H9 (cell line): ENCODE measurements around the gene DYRK3. TPM values are rescaled to one million over a fixed set of nuclear protein-coding genes. Genes with fewer than 3 reads are reported as not detected.

Experiments
- DNase-seq: peaks from one replicate; pipeline ENCODE4 v3.0.0-alpha.2; 2017
- H2AFZ ChIP-seq: one replicate; pipeline ENCODE4 v1.6.1; 2013; ENCODE audit warnings: mild to moderate bottlenecking, low read length, control low read depth, moderate library complexity
- H2AK5ac ChIP-seq: 2 replicates; pipeline ENCODE4 v1.6.1; 2013; ENCODE audit warnings: low read length, control low read depth, mixed read lengths; ENCODE audit not compliant: insufficient read length
- H2BK120ac ChIP-seq: one replicate; pipeline ENCODE4 v1.6.1; 2013; ENCODE audit warnings: low read depth, mild to moderate bottlenecking, low read length, control low read depth, inconsistent platforms; ENCODE audit not compliant: poor library complexity, severe bottlenecking
- H2BK12ac ChIP-seq: 2 replicates; pipeline ENCODE4 v1.6.1; 2013; ENCODE audit warnings: low read length, control low read depth, mixed read lengths, low read depth; ENCODE audit not compliant: insufficient read length
- H2BK15ac ChIP-seq: 2 replicates; pipeline ENCODE4 v1.6.1; 2013; ENCODE audit warnings: low read depth, low read length, control low read depth
- H2BK20ac ChIP-seq: one replicate; pipeline ENCODE4 v1.6.1; 2013; ENCODE audit warnings: low read depth, mild to moderate bottlenecking, low read length, control low read depth, inconsistent platforms; ENCODE audit not compliant: poor library complexity, severe bottlenecking
- H2BK5ac ChIP-seq: 2 replicates; pipeline ENCODE4 v1.6.1; 2013; ENCODE audit warnings: low read length, control low read depth, mixed read lengths; ENCODE audit not compliant: insufficient read length
- H3K14ac ChIP-seq: 2 replicates; pipeline ENCODE4 v1.6.1; 2013; ENCODE audit warnings: low read length, control low read depth; ENCODE audit not compliant: insufficient read depth
- H3K18ac ChIP-seq: 2 replicates; pipeline ENCODE4 v1.6.1; 2013; ENCODE audit warnings: low read depth, mild to moderate bottlenecking, mixed read lengths, low read length, control low read depth; ENCODE audit not compliant: insufficient read length
- H3K23ac ChIP-seq: 2 replicates; pipeline ENCODE4 v1.6.1; 2013; ENCODE audit warnings: low read length, control low read depth, mixed read lengths, low read depth; ENCODE audit not compliant: insufficient read length
- H3K23me2 ChIP-seq: 2 replicates; pipeline ENCODE4 v1.6.1; 2013; ENCODE audit warnings: low read depth, mild to moderate bottlenecking, mixed read lengths, low read length, control low read depth; ENCODE audit not compliant: insufficient read length, poor library complexity, severe bottlenecking
- H3K27ac ChIP-seq: 2 replicates; pipeline ENCODE4 v1.5.1; 2013; ENCODE audit warnings: low read length, control low read depth, mixed read lengths, low read depth; ENCODE audit not compliant: insufficient read length
- H3K27me3 ChIP-seq: 2 replicates; pipeline ENCODE4 v1.6.1; 2013; ENCODE audit warnings: low read length, control low read depth, inconsistent platforms; ENCODE audit not compliant: insufficient read depth
- H3K4ac ChIP-seq: 2 replicates; pipeline ENCODE4 v1.6.1; 2013; ENCODE audit warnings: low read depth, mild to moderate bottlenecking, control low read depth, inconsistent platforms, low read length, moderate library complexity
- H3K4me1 ChIP-seq: 2 replicates; pipeline ENCODE4 v1.6.1; 2013; ENCODE audit warnings: low read length, control low read depth, inconsistent platforms; ENCODE audit not compliant: insufficient read depth
- H3K4me2 ChIP-seq: 2 replicates; pipeline ENCODE4 v1.6.1; 2013; ENCODE audit warnings: low read length, control low read depth, mixed read lengths; ENCODE audit not compliant: insufficient read length, insufficient read depth
- H3K56ac ChIP-seq: 2 replicates; pipeline ENCODE4 v1.6.1; 2013; ENCODE audit warnings: low read depth, mild to moderate bottlenecking, mixed read lengths, low read length, control low read depth; ENCODE audit not compliant: insufficient read length
- H3K79me1 ChIP-seq: 2 replicates; pipeline ENCODE4 v1.6.1; 2013; ENCODE audit warnings: low read depth, mild to moderate bottlenecking, moderate library complexity, low read length, control low read depth, inconsistent platforms; ENCODE audit not compliant: insufficient read depth, poor library complexity, severe bottlenecking
- H3K79me2 ChIP-seq: 2 replicates; pipeline ENCODE4 v1.6.1; 2013; ENCODE audit warnings: low read length, control low read depth, inconsistent platforms; ENCODE audit not compliant: insufficient read depth
- H3K9ac ChIP-seq: 2 replicates; pipeline ENCODE4 v1.6.1; 2013; ENCODE audit warnings: low read length, control low read depth, mixed read lengths; ENCODE audit not compliant: insufficient read length; ENCODE audit errors: extremely low read depth
- H3K9me3 ChIP-seq: one replicate; pipeline ENCODE4 v1.6.1; 2013; ENCODE audit warnings: low read depth, low read length, inconsistent platforms; ENCODE audit not compliant: control insufficient read depth
- H3T11ph ChIP-seq: one replicate; pipeline ENCODE4 v1.6.1; 2013; ENCODE audit warnings: mild to moderate bottlenecking, low read length, control low read depth, inconsistent platforms
- H4K20me1 ChIP-seq: one replicate; pipeline ENCODE4 v1.6.1; 2013; ENCODE audit not compliant: control insufficient read depth, insufficient read length, insufficient read depth
- H4K5ac ChIP-seq: 2 replicates; pipeline ENCODE4 v1.6.1; 2013; ENCODE audit warnings: low read depth, mild to moderate bottlenecking, mixed read lengths, low read length, control low read depth; ENCODE audit not compliant: insufficient read length
- H4K8ac ChIP-seq: replicated peaks from 2 replicates; pipeline ENCODE4 v1.6.1; 2013; ENCODE audit warnings: low read length, control low read depth, mixed read lengths, low read depth; ENCODE audit not compliant: insufficient read length
- H4K91ac ChIP-seq: 2 replicates; pipeline ENCODE4 v1.6.1; 2013; ENCODE audit warnings: low read depth, mild to moderate bottlenecking, moderate library complexity, mixed read lengths, low read length, control low read depth; ENCODE audit not compliant: insufficient read length
- H3K27ac Mint-ChIP-seq, 3 experiments: 2 replicates in 2 of 3; 3 replicates in 1 of 3; pipeline ENCODE4 v1.8.0; 2020 to 2021; ENCODE audit warnings: mixed read lengths in 3 of 3, mild to moderate bottlenecking in 1 of 3, moderate library complexity in 1 of 3
- H3K27me3 Mint-ChIP-seq: 2 replicates; pipeline ENCODE4 v1.8.0; 2021; ENCODE audit warnings: low read depth, mild to moderate bottlenecking, moderate library complexity, mixed read lengths
- H3K36me3 Mint-ChIP-seq, 3 experiments: 2 replicates in 2 of 3; 3 replicates in 1 of 3; pipeline ENCODE4 v1.8.0; 2020 to 2021; ENCODE audit warnings: low read depth in 3 of 3, mixed read lengths in 3 of 3; ENCODE audit not compliant: insufficient read depth in 1 of 3
- H3K4me1 Mint-ChIP-seq, 2 experiments: 2 replicates each; pipeline ENCODE4 v1.8.0; 2020; ENCODE audit warnings: mixed read lengths in 2 of 2
- H3K4me3 Mint-ChIP-seq, 2 experiments: 2 replicates in 1 of 2; 3 replicates in 1 of 2; pipeline ENCODE4 v1.8.0; 2020 to 2021; ENCODE audit warnings: mild to moderate bottlenecking in 2 of 2, mixed read lengths in 2 of 2, moderate library complexity in 1 of 2
- H3K9me3 Mint-ChIP-seq, 2 experiments: 2 replicates in 1 of 2; 3 replicates in 1 of 2; pipeline ENCODE4 v1.8.0; 2020; ENCODE audit warnings: mild to moderate bottlenecking in 2 of 2, mixed read lengths in 2 of 2, moderate library complexity in 1 of 2
- WGBS: extraction: QIAGEN DNeasy Blood & Tissue Kit; methylation state at CpG from one replicate; pipeline ENCODE4 v1.1.7; 2013; ENCODE audit warnings: missing lambda C conversion rate, low lambda C conversion rate, mixed read lengths; ENCODE audit not compliant: insufficient read length; ENCODE audit errors: extremely low coverage; 5-methylcytosine and 5-hydroxymethylcytosine counted together
- total RNA-seq: library from RNA; stranded (reverse); gene quantifications from 2 replicates; pipeline ENCODE4 v1.2.1, GENCODE V29; 2021
- TF ChIP-seq, protein P1 (sequence below): fragments of 200-600 bp; sonication (generic); conservative IDR thresholded peaks from 3 replicates; pipeline ENCODE4 v1.8.0; 2021; ENCODE audit warnings: antibody characterized with exemption, mild to moderate bottlenecking

DYRK3 gene
- total RNA-seq, 1 experiment from 2014 or later = 4.7 TPM

DNA sequence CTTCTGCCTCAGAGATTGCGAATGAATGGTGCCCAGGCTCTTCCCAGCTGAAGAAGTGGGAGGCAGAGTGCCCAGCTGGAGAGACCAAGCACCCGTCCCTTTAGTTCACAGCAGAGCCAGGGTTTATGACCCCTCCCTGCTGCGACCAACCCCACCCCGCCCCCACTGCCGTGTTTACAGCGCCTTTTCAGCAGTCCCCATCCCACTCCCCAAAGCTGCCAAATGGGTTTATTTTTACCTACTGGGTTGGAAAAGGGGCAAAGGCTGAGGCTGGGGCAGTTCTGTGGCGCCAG, 23.6 kb downstream of the DYRK3 start:
- Histone ChIP-seq H2BK120ac (no peak overlapping the region), H3K56ac (no peak overlapping the region), H3K27ac (no peak overlapping the region), H3K14ac (no peak overlapping the region), H3K4ac (no peak overlapping the region), H3K23me2 (peaks cover 2% of the 10 kb centered on the region), H3T11ph (no peak overlapping the region), H2BK20ac (no peak overlapping the region), H3K23ac (no peak overlapping the region), H3K9me3 (no peaks in the 10 kb centered on the region), H3K4me1 (peaks cover 4% of the 10 kb centered on the region), H4K20me1 (no peaks in the 10 kb centered on the region), H2BK12ac (no peak overlapping the region), H4K91ac (no peak overlapping the region), H3K27me3 (peaks cover 8% of the 10 kb centered on the region; the same call in 1 of the 2 replicates), H3K79me2 (no peaks in the 10 kb centered on the region), H2AK5ac (no peak overlapping the region), H2BK15ac (no peak overlapping the region), H4K5ac (no peak overlapping the region), H4K8ac (no peak overlapping the region), H2AFZ (no peak overlapping the region), H2BK5ac (no peak overlapping the region), H3K9ac (no peak overlapping the region), H3K4me2 (peak overlapping the region; percentile 67), H3K79me1 (no peaks in the 10 kb centered on the region), H3K18ac (no peak overlapping the region)
- Mint-ChIP-seq H3K9me3 (no peaks in the 10 kb centered on the region), H3K27ac (no peak overlapping the region), H3K4me3 (no peak overlapping the region), H3K27me3 (peaks cover 71% of the 10 kb centered on the region), H3K4me1 (peaks cover 14 to 22% of the 10 kb centered on the region in 2 experiments), H3K36me3 (no peaks in the 10 kb centered on the region; a peak in 1 of 7 replicates)
- no CpG with 5 or more reads among the region's 7 CpGs for WGBS
- TF ChIP-seq, protein P1, sequence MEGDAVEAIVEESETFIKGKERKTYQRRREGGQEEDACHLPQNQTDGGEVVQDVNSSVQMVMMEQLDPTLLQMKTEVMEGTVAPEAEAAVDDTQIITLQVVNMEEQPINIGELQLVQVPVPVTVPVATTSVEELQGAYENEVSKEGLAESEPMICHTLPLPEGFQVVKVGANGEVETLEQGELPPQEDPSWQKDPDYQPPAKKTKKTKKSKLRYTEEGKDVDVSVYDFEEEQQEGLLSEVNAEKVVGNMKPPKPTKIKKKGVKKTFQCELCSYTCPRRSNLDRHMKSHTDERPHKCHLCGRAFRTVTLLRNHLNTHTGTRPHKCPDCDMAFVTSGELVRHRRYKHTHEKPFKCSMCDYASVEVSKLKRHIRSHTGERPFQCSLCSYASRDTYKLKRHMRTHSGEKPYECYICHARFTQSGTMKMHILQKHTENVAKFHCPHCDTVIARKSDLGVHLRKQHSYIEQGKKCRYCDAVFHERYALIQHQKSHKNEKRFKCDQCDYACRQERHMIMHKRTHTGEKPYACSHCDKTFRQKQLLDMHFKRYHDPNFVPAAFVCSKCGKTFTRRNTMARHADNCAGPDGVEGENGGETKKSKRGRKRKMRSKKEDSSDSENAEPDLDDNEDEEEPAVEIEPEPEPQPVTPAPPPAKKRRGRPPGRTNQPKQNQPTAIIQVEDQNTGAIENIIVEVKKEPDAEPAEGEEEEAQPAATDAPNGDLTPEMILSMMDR = no peak
- peak; percentile 34 for DNase-seq
